Stimulated activated CD8-positive, alpha-beta memory T cell treated with anti-CD3 and anti-CD28 coated beads, Interleukin-2, amount 100 ng/mL, for 48 hours (primary cell): ENCODE results near the gene LTBP1.
"Not testable (repeated sequence)": the region's sequence is repeated elsewhere in the genome, so short reads cannot be mapped to it uniquely, and the experiment has no call there.

Experiments used
- DNase-seq, 2 donors: peaks; one replicate each; pipeline ENCODE4 v3.0.0-alpha.2; 2020; ENCODE audit warnings: low read depth in 2 of 2

The LTBP1 gene

GRCh38 chr2:33378556-33379210 is 431.9 kb downstream of the LTBP1 start:
- no peak for DNase-seq

- no peak for DNase-seq
Measured at GRCh38 chr2:33380001-33380609, 433.4 kb downstream of the LTBP1 start.

- DNase-seq, result no peak
Measured at GRCh38 chr2:33380719-33381118, 434.0 kb downstream of the LTBP1 start.

- no peak for DNase-seq
Measured at GRCh38 chr2:33381301-33381858, 434.6 kb downstream of the LTBP1 start.

GRCh38 chr2:33383855-33384598 is 437.3 kb downstream of the LTBP1 start:
- DNase-seq, result no peak

GRCh38 chr2:33384599-33384961 is 437.8 kb downstream of the LTBP1 start:
- DNase-seq, result no peak

- no peak for DNase-seq
Measured at GRCh38 chr2:33388996-33389395, 442.2 kb downstream of the LTBP1 start.

GRCh38 chr2:33389695-33390094 is 442.9 kb downstream of the LTBP1 start:
- not testable (repeated sequence) for DNase-seq

GRCh38 chr2:33391529-33392255 is 444.9 kb downstream of the LTBP1 start:
- no peak for DNase-seq

GRCh38 chr2:33392366-33392765 is 445.6 kb downstream of the LTBP1 start:
- DNase-seq, result no peak

GRCh38 chr2:33395034-33395433 is 448.3 kb downstream of the LTBP1 start:
- no peak for DNase-seq

- DNase-seq, result peak; percentile 17 to 39
Measured at GRCh38 chr2:33395655-33396249, 449.0 kb downstream of the LTBP1 start.

- DNase-seq, result no peak
Measured at GRCh38 chr2:33404321-33404720, 457.6 kb downstream of the LTBP1 start.

GRCh38 chr2:33406622-33407021 is 459.9 kb downstream of the LTBP1 start:
- no peak for DNase-seq

GRCh38 chr2:33408109-33408508 is 461.4 kb downstream of the LTBP1 start:
- DNase-seq, result no peak

GRCh38 chr2:33409417-33409955 is 462.7 kb downstream of the LTBP1 start:
- no peak for DNase-seq

- no peak for DNase-seq
Measured at GRCh38 chr2:33411765-33412164, 465.0 kb downstream of the LTBP1 start.

- DNase-seq, result no peak
Measured at GRCh38 chr2:33412920-33413319, 466.2 kb downstream of the LTBP1 start.

GRCh38 chr2:33419581-33420200 is 472.9 kb downstream of the LTBP1 start:
- no peak for DNase-seq

- DNase-seq, result no peak
Measured at GRCh38 chr2:33420726-33421125, 474.0 kb downstream of the LTBP1 start.

GRCh38 chr2:33421820-33422219 is 475.1 kb downstream of the LTBP1 start:
- DNase-seq, result no peak
